HUES6 (cell line): ENCODE data around the gene SERPINB1.

ENCODE experiments used
- H3K27ac ChIP-seq: 2 replicates; pipeline ENCODE4 v1.7.0; 2013; ENCODE audit warnings: low read depth, mild to moderate bottlenecking, low read length, inconsistent platforms
- H3K27me3 ChIP-seq: 2 replicates; pipeline ENCODE4 v1.6.1; 2013; ENCODE audit warnings: low read length; ENCODE audit not compliant: control insufficient read depth, insufficient read depth
- H3K36me3 ChIP-seq: 2 replicates; pipeline ENCODE4 v1.6.1; 2013; ENCODE audit warnings: low read length; ENCODE audit not compliant: control insufficient read depth, insufficient read depth
- H3K4me1 ChIP-seq: 2 replicates; pipeline ENCODE4 v1.6.1; 2013; ENCODE audit warnings: low read length; ENCODE audit not compliant: control insufficient read depth, insufficient read depth
- H3K4me3 ChIP-seq: 2 replicates; pipeline ENCODE4 v1.5.1; 2013; ENCODE audit warnings: low read depth, low read length
- H3K9ac ChIP-seq: one replicate; pipeline ENCODE4 v1.6.1; 2013; ENCODE audit warnings: mild to moderate bottlenecking, low read length
- H3K9me3 ChIP-seq: 2 replicates; pipeline ENCODE4 v1.6.1; 2013; ENCODE audit warnings: low read depth, low read length; ENCODE audit not compliant: control insufficient read depth, insufficient read depth

SERPINB1 gene

GRCh38 chr6:2828629-2829028 is 13.0 kb downstream of the SERPINB1 start:
- peaks cover 2% of the 10 kb centered on the region; the same call in 1 of the 2 replicates for H3K36me3 ChIP-seq
- no peaks in the 10 kb centered on the region for H3K4me1 ChIP-seq
- no peaks in the 10 kb centered on the region for H3K9me3 ChIP-seq
- no peak overlapping the region for H3K9ac ChIP-seq
- no peaks in the 10 kb centered on the region for H3K27me3 ChIP-seq
- no peak overlapping the region for H3K27ac ChIP-seq
- no peak overlapping the region for H3K4me3 ChIP-seq

DNA sequence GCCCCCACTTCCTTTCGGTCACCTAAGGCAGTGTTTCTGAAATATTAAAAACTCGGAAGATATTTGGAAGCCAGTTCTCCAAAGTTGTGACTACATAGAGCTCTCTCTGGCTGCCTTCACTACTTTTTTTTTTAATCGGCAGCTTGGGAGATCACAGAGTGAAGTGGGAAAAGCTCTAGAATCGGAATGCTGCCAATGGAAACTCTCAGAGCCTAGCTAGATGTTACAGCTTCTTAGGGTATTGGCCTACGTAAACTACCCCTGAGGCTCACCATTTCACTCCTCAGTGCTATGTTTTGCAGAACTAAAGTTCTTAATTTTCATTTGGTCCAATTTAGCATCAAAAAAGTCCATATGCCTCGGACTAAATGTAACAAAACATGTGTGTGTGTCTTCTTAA is 14.5 kb downstream of the SERPINB1 start:
- Histone ChIP-seq H3K36me3 (no peaks in the 10 kb centered on the region), H3K9ac (no peak overlapping the region), H3K4me3 (no peak overlapping the region), H3K9me3 (no peaks in the 10 kb centered on the region), H3K27me3 (no peaks in the 10 kb centered on the region), H3K4me1 (no peaks in the 10 kb centered on the region), H3K27ac (no peak overlapping the region)

DNA sequence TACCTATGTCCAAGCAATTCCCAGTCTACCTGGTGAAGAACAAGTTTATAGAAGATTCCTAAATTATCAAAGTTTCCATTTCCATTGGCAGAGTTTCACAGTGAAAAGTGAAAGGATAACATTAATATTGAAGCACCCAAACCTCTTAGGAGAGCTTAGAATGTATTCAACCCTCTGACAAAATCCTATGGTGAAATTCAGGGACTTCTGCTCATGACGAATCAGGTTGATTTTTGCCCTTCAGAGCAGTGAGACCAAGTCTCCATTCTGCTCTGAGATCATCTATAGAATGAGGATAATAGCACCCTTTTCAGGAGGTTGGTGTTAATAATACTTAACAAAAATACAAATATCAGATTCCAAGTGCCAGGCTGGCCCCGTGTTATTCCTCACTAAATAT is 15.5 kb downstream of the SERPINB1 start:
- Histone ChIP-seq H3K9ac (no peak overlapping the region), H3K27ac (no peak overlapping the region), H3K4me3 (no peak overlapping the region), H3K4me1 (no peaks in the 10 kb centered on the region), H3K9me3 (no peaks in the 10 kb centered on the region), H3K36me3 (no peaks in the 10 kb centered on the region), H3K27me3 (no peaks in the 10 kb centered on the region)

DNA sequence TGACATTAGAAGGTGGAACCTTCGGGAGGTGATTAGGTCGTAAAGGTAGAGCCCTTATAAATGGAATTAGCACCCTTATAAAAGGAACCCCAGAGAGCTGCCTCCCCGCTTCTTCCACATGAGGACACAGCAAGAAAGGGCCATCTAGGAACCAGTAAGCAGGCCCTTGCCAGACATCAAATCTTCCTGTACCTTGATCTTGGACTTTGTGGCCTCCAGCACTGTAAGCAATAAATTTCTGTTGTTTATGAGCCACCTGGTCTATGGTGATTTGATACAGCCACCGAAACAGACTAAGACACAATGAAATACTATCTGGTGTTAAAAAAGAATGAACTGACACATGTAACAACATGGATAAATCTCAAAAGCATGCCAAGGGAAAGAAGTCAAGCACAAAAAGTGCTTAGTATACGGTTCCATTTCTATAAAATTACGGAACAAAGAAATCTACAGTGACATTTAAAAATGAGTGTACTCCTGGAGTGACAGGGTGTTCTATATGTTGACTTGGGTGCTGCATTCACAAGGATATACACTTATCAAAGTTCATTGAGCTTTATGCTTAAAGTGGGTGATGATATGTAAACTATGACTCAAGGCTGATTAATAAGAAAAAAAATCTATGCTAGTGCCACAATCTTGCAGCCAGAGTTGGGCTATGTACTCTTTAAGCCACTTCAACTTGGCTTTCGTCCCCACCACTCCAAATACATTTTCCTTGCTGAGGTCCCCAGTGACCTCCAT is 18.4 kb downstream of the SERPINB1 start:
- Histone ChIP-seq H3K9me3 (no peaks in the 10 kb centered on the region), H3K27me3 (no peaks in the 10 kb centered on the region), H3K4me1 (no peaks in the 10 kb centered on the region), H3K9ac (no peak overlapping the region), H3K27ac (no peak overlapping the region), H3K36me3 (no peaks in the 10 kb centered on the region), H3K4me3 (no peak overlapping the region)

DNA sequence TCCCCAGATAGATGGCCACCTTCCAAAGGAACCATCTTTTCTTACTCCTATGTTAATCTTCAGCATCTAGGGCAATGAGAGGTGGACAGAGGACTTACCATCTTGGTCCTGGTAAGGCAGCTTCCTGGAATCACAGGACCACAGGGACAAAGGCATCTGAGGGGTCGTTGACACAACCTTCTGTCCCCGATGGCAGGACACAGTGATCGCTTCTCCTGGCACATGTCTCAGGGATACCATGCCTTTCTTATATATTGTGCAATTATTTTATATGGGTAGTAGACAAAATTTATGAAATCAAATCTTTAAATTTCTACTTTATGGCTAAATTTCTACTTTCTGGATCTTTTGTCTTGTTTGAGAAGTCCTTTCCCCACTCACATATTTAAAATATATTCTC is 20.1 kb downstream of the SERPINB1 start:
- H3K27me3 ChIP-seq = no peaks in the 10 kb centered on the region
- H3K9me3 ChIP-seq = peaks cover 1% of the 10 kb centered on the region; the same call in 1 of the 2 replicates
- no peak overlapping the region for H3K27ac ChIP-seq
- H3K9ac ChIP-seq = no peak overlapping the region
- H3K36me3 ChIP-seq = no peaks in the 10 kb centered on the region
- no peaks in the 10 kb centered on the region for H3K4me1 ChIP-seq
- H3K4me3 ChIP-seq = no peak overlapping the region

DNA sequence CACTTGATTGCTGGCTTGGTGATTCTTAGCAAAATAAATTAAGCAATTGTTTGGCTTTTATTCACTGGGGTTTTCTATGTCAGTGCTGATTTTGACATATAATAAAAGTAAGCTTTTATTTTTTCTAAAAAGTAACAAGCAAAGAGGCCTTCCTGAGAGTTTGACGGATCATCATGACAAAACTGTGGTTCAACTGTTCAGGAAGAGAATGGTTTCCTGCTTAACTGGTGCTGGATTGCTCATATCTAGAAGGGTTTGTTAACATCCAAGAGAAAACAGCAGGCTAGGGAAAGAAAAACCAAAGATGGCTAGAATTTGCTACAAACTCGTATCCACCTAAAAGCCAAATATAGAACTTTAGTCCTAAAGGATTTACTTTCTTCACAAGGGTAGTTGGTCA is 21.2 kb downstream of the SERPINB1 start:
- H3K27me3 ChIP-seq = no peaks in the 10 kb centered on the region
- no peaks in the 10 kb centered on the region for H3K4me1 ChIP-seq
- H3K9me3 ChIP-seq = peaks cover 10% of the 10 kb centered on the region
- H3K4me3 ChIP-seq = no peak overlapping the region
- H3K27ac ChIP-seq = no peak overlapping the region
- no peak overlapping the region for H3K9ac ChIP-seq
- H3K36me3 ChIP-seq = no peaks in the 10 kb centered on the region

DNA sequence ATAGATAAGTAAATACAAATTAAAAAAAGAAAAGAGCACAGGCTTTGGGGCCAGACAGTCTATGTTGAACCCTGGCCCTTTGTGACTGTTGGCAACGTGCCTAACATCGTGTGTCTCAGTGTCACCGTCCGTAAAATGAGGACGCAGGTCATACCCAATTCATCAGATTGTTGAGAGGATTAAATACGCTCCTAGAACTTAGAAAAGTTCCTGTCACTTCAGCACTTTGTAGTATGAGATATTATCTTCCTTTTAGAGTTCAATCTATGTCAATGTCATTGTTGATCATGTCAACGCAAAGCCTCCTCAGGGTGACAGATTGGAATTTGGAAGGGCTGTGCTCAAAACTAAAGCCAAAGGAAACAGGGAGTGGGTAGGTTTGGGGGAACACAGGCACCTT is 21.7 kb downstream of the SERPINB1 start:
- Histone ChIP-seq H3K4me3 (no peak overlapping the region), H3K9ac (no peak overlapping the region), H3K36me3 (no peaks in the 10 kb centered on the region), H3K9me3 (peaks cover 11% of the 10 kb centered on the region), H3K27me3 (no peaks in the 10 kb centered on the region), H3K4me1 (no peaks in the 10 kb centered on the region), H3K27ac (no peak overlapping the region)

DNA sequence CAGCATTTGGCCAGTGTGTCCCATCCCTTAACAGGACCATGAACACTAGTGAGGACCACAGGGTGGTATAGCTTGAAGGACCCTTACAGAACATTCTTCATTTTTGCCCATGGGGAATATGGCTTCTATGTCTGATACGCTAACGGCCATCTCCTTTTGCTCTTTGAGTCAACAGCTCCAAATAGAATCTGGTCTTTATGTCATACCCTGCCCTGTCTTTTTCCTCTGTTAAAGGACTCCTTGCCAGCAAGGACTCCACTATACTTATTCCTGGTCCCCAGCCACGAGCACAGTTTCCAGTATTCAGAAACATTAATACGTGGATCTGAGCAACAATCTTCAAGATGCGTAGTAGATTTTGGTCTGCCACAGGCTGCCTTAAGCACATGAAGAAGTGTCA is 22.5 kb downstream of the SERPINB1 start:
- H3K9me3 ChIP-seq = peaks cover 11% of the 10 kb centered on the region
- no peak overlapping the region for H3K27ac ChIP-seq
- no peak overlapping the region for H3K4me3 ChIP-seq
- H3K9ac ChIP-seq = no peak overlapping the region
- H3K27me3 ChIP-seq = no peaks in the 10 kb centered on the region
- no peaks in the 10 kb centered on the region for H3K4me1 ChIP-seq
- H3K36me3 ChIP-seq = no peaks in the 10 kb centered on the region

DNA sequence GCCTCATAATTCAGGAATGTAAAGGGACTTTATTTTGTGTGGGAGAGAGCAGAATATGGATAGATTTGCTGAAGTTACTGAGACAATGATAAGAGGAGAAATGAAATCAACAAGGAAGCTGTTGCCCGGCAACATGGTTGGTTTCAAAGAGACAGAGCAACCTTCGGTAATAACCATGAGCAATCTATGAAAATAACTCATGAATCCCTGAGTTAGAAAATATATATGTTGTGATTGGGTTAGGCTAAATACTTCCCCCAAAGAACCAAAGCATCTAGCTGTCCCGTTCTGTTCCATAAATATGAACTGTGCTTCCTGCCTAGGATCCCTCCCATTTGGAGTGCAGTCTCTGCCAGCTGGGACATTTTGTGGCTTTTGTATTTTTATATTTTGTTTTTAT is 23.1 kb downstream of the SERPINB1 start:
- no peaks in the 10 kb centered on the region for H3K36me3 ChIP-seq
- no peak overlapping the region for H3K27ac ChIP-seq
- peaks cover 11% of the 10 kb centered on the region for H3K9me3 ChIP-seq
- H3K4me3 ChIP-seq = no peak overlapping the region
- H3K9ac ChIP-seq = no peak overlapping the region
- H3K4me1 ChIP-seq = no peaks in the 10 kb centered on the region
- no peaks in the 10 kb centered on the region for H3K27me3 ChIP-seq

GRCh38 chr6:2817903-2818443 is 23.7 kb downstream of the SERPINB1 start:
- Histone ChIP-seq H3K9me3 (peaks cover 11% of the 10 kb centered on the region), H3K36me3 (no peaks in the 10 kb centered on the region), H3K27me3 (no peaks in the 10 kb centered on the region), H3K4me1 (no peaks in the 10 kb centered on the region), H3K4me3 (no peak overlapping the region), H3K9ac (no peak overlapping the region), H3K27ac (no peak overlapping the region)

- Histone ChIP-seq H3K9me3 (peaks cover 11% of the 10 kb centered on the region), H3K4me1 (no peaks in the 10 kb centered on the region), H3K4me3 (no peak overlapping the region), H3K36me3 (no peaks in the 10 kb centered on the region), H3K9ac (no peak overlapping the region), H3K27me3 (no peaks in the 10 kb centered on the region), H3K27ac (no peak overlapping the region)
Observed at GRCh38 chr6:2816158-2816557, 25.5 kb downstream of the SERPINB1 start.
